Lower lobe of right lung (tissue), 2 donors: Measurements from ENCODE around the gene MAGI2. TPM values are rescaled to one million over a fixed set of nuclear protein-coding genes. Genes with fewer than 3 reads are reported as not detected.
A peak's percentile ranks its signal among the peaks of the same experiment; 100 is the strongest.

Source experiments
- ATAC-seq, 2 donors: fragments of 200-7000 bp; cut with Tn5 transposase; one replicate each; pipeline ENCODE4 v1.9.1; 2020 to 2022; ENCODE audit warnings: mild to moderate bottlenecking in 2 of 2, moderate library complexity in 2 of 2
- DNase-seq: peaks from one replicate; pipeline ENCODE4 v3.0.0-alpha.2; 2020
- H3K27ac ChIP-seq: fragments of 200-600 bp; one replicate; pipeline ENCODE4 v1.8.0; 2022
- H3K27me3 ChIP-seq: fragments of 200-600 bp; one replicate; pipeline ENCODE4 v1.8.0; 2022; ENCODE audit warnings: low read depth
- H3K36me3 ChIP-seq: fragments of 200-600 bp; one replicate; pipeline ENCODE4 v1.8.0; 2022; ENCODE audit warnings: mild to moderate bottlenecking
- H3K4me1 ChIP-seq: fragments of 200-600 bp; one replicate; pipeline ENCODE4 v1.8.0; 2022
- H3K4me3 ChIP-seq: fragments of 200-600 bp; one replicate; pipeline ENCODE4 v1.8.0; 2022; ENCODE audit warnings: mild to moderate bottlenecking
- H3K9me3 ChIP-seq: fragments of 200-600 bp; one replicate; pipeline ENCODE4 v1.8.0; 2022
- CTCF ChIP-seq: fragments of 200-600 bp; IDR thresholded peaks from one replicate; pipeline ENCODE4 v1.8.0; 2022; ENCODE audit warnings: antibody characterized with exemption, mild to moderate bottlenecking
- intact Hi-C: fragments of 100-400 bp; cut with DNase I; formaldehyde crosslinking; loops from one replicate; pipeline ENCODE4 v1.11.0; 2022
- total RNA-seq: library from RNA; stranded (reverse); fragmentation: NEBNext Ultra II Directional; extraction: Animal tissue kit (Norgen Biotek cat#: 25700); gene quantifications from one replicate; pipeline ENCODE4 v1.2.1, GENCODE V29; 2021
- donor health status: DM: no; HTN: yes; CAD: no; lungs with severe emphysema.

Gene MAGI2
- total RNA-seq, 1 donor from 2014 or later, result 15.3 TPM

GRCh38 chr7:78472519-78472918, 980.9 kb downstream of the MAGI2 start:
- no peaks in the 10 kb centered on the region for H3K4me1 ChIP-seq
- H3K36me3 ChIP-seq, result no peaks in the 10 kb centered on the region
- no peaks in the 10 kb centered on the region for H3K9me3 ChIP-seq
- H3K27me3 ChIP-seq, result no peaks in the 10 kb centered on the region
- TF ChIP-seq CTCF, result no peak
- H3K27ac ChIP-seq, result no peak overlapping the region
- ATAC-seq, result peak in 1 of 2 donors; percentile 11
- H3K4me3 ChIP-seq, result no peak overlapping the region
- intact Hi-C loops, result no loop called here
- no peak for DNase-seq

GRCh38 chr7:78465894-78466293, 987.6 kb downstream of the MAGI2 start:
- no peak for DNase-seq
- no peaks in the 10 kb centered on the region for H3K9me3 ChIP-seq
- H3K27ac ChIP-seq, result no peak overlapping the region
- TF ChIP-seq CTCF, result no peak
- no peak overlapping the region for H3K4me3 ChIP-seq
- intact Hi-C loops, result no loop called here
- no peak for ATAC-seq
- H3K4me1 ChIP-seq, result no peaks in the 10 kb centered on the region
- no peaks in the 10 kb centered on the region for H3K36me3 ChIP-seq
- no peaks in the 10 kb centered on the region for H3K27me3 ChIP-seq

- Histone ChIP-seq H3K4me3 (no peak overlapping the region), H3K27me3 (no peaks in the 10 kb centered on the region), H3K9me3 (no peaks in the 10 kb centered on the region), H3K36me3 (no peaks in the 10 kb centered on the region), H3K27ac (no peak overlapping the region), H3K4me1 (no peaks in the 10 kb centered on the region)
- ATAC-seq, result no peak
- intact Hi-C loops, result no loop called here
- DNase-seq, result no peak
- TF ChIP-seq CTCF, result no peak
Observed at GRCh38 chr7:78463039-78463438, 990.4 kb downstream of the MAGI2 start.

- no peaks in the 10 kb centered on the region for H3K36me3 ChIP-seq
- no peaks in the 10 kb centered on the region for H3K4me1 ChIP-seq
- ATAC-seq, result no peak
- no peak for TF ChIP-seq CTCF
- no peaks in the 10 kb centered on the region for H3K9me3 ChIP-seq
- H3K27ac ChIP-seq, result no peak overlapping the region
- no peak overlapping the region for H3K4me3 ChIP-seq
- intact Hi-C loops, result no loop called here
- no peak for DNase-seq
- no peaks in the 10 kb centered on the region for H3K27me3 ChIP-seq
Observed at GRCh38 chr7:78450706-78451105, 1002.8 kb downstream of the MAGI2 start.

- H3K36me3 ChIP-seq, result no peaks in the 10 kb centered on the region
- no peak overlapping the region for H3K27ac ChIP-seq
- DNase-seq (no peak), ATAC-seq (no peak)
- no peaks in the 10 kb centered on the region for H3K4me1 ChIP-seq
- H3K9me3 ChIP-seq, result no peaks in the 10 kb centered on the region
- no peaks in the 10 kb centered on the region for H3K27me3 ChIP-seq
- no peak for TF ChIP-seq CTCF
- H3K4me3 ChIP-seq, result no peak overlapping the region
- intact Hi-C loops, result no loop called here
Observed at GRCh38 chr7:78448911-78449310, 1004.6 kb downstream of the MAGI2 start.

- H3K27me3 ChIP-seq, result no peaks in the 10 kb centered on the region
- TF ChIP-seq CTCF, result no peak
- H3K36me3 ChIP-seq, result no peaks in the 10 kb centered on the region
- no peaks in the 10 kb centered on the region for H3K4me1 ChIP-seq
- ATAC-seq, result no peak
- no peak overlapping the region for H3K4me3 ChIP-seq
- DNase-seq, result no peak
- intact Hi-C loops, result no loop called here
- no peaks in the 10 kb centered on the region for H3K9me3 ChIP-seq
- H3K27ac ChIP-seq, result no peak overlapping the region
Observed at GRCh38 chr7:78444267-78444666, 1009.2 kb downstream of the MAGI2 start.
